ACC112 (cell line): ENCODE measurements around the gene RIPPLY1.

Experiments used
- H2AFZ ChIP-seq: fragments of 200-600 bp; sonication (generic); one replicate; pipeline ENCODE4 v1.6.0; 2017; ENCODE audit warnings: antibody characterized with exemption, low read length; ENCODE audit not compliant: unreplicated experiment
- H3K27ac ChIP-seq: fragments of 200-600 bp; sonication (generic); 2 replicates; pipeline ENCODE4 v1.5.1; 2014; ENCODE audit warnings: low read depth, mild to moderate bottlenecking, antibody characterized with exemption, low read length, moderate library complexity
- H3K27me3 ChIP-seq: fragments of 200-600 bp; sonication (generic); 2 replicates; pipeline ENCODE4 v1.6.1; 2014; ENCODE audit warnings: mild to moderate bottlenecking, antibody characterized with exemption, low read length, moderate library complexity, mixed read lengths; ENCODE audit not compliant: insufficient read depth
- H3K36me3 ChIP-seq: fragments of 200-600 bp; sonication (generic); 2 replicates; pipeline ENCODE4 v1.6.1; 2016; ENCODE audit warnings: mild to moderate bottlenecking, antibody characterized with exemption, low read length, moderate library complexity, mixed read lengths; ENCODE audit not compliant: insufficient read depth
- H3K4me1 ChIP-seq: fragments of 200-600 bp; sonication (generic); one replicate; pipeline ENCODE4 v1.6.1; 2016; ENCODE audit warnings: low read length, mixed read lengths; ENCODE audit not compliant: insufficient read depth, unreplicated experiment, control insufficient read depth
- H3K4me3 ChIP-seq: fragments of 200-600 bp; sonication (generic); 2 replicates; pipeline ENCODE4 v1.5.1; 2014; ENCODE audit warnings: mild to moderate bottlenecking, low read depth, low read length
- H3K79me2 ChIP-seq: fragments of 200-600 bp; sonication (generic); one replicate; pipeline ENCODE4 v1.6.0; 2016; ENCODE audit warnings: low read length; ENCODE audit not compliant: control insufficient read depth, unreplicated experiment, insufficient read depth

RIPPLY1 gene

DNA sequence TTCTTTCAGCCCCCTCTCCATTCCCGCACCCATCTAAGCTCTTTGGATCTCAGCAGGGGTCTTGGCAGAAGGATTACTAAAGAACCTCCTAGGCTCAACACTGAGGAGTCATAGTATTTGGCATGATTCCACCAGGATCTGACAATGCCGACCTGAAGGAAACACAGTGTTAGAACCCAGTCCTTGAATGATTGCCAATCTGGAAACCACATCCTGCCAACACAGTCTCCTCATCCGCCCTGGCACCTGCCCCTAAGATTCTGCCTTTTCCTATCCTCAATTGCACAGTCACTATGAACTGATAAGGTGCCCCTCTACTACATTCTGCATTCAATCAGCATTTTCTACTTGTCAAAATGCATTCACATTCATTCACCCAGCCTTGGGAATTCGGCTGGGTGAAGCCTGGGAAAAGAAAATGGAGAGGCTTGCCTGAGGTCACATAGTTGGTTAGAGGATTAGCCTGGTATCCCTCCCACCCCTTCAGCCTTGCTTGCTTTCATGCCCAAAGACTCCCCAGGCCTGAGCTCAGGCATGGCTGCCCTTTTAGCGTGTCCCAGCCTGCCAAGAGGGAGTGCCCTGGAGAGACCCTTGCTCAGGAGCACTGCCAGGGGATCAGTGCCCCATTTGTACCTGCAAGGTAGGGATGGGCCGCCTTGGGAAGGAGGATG is 14.8 kb upstream of the RIPPLY1 start:
- no peak overlapping the region for H3K27ac ChIP-seq
- H3K36me3 ChIP-seq, result no peaks in the 10 kb centered on the region
- no peak overlapping the region for H2AFZ ChIP-seq
- H3K4me3 ChIP-seq, result no peak overlapping the region
- no peaks in the 10 kb centered on the region for H3K79me2 ChIP-seq
- H3K27me3 ChIP-seq, result no peaks in the 10 kb centered on the region
- H3K4me1 ChIP-seq, result peaks cover 22% of the 10 kb centered on the region

GRCh38 chrX:106912864-106913263 is 9.7 kb upstream of the RIPPLY1 start:
- Histone ChIP-seq H3K36me3 (no peaks in the 10 kb centered on the region), H3K27ac (no peak overlapping the region), H3K27me3 (no peaks in the 10 kb centered on the region), H2AFZ (peak overlapping the region; percentile 56), H3K4me1 (peaks cover 20% of the 10 kb centered on the region), H3K4me3 (no peak overlapping the region), H3K79me2 (no peaks in the 10 kb centered on the region)

- Histone ChIP-seq H2AFZ (no peak overlapping the region), H3K36me3 (no peaks in the 10 kb centered on the region), H3K4me3 (no peak overlapping the region), H3K27me3 (no peaks in the 10 kb centered on the region), H3K27ac (no peak overlapping the region), H3K4me1 (no peaks in the 10 kb centered on the region), H3K79me2 (no peaks in the 10 kb centered on the region)
These were observed 3.2 kb upstream of the RIPPLY1 start for GRCh38 chrX:106906361-106906760.

- H3K27me3 ChIP-seq, result no peaks in the 10 kb centered on the region
- no peak overlapping the region for H3K4me3 ChIP-seq
- no peaks in the 10 kb centered on the region for H3K4me1 ChIP-seq
- no peak overlapping the region for H3K27ac ChIP-seq
- no peak overlapping the region for H2AFZ ChIP-seq
- no peaks in the 10 kb centered on the region for H3K36me3 ChIP-seq
- H3K79me2 ChIP-seq, result no peaks in the 10 kb centered on the region
These were observed 2.0 kb upstream of the RIPPLY1 start for GRCh38 chrX:106905064-106905708.

DNA sequence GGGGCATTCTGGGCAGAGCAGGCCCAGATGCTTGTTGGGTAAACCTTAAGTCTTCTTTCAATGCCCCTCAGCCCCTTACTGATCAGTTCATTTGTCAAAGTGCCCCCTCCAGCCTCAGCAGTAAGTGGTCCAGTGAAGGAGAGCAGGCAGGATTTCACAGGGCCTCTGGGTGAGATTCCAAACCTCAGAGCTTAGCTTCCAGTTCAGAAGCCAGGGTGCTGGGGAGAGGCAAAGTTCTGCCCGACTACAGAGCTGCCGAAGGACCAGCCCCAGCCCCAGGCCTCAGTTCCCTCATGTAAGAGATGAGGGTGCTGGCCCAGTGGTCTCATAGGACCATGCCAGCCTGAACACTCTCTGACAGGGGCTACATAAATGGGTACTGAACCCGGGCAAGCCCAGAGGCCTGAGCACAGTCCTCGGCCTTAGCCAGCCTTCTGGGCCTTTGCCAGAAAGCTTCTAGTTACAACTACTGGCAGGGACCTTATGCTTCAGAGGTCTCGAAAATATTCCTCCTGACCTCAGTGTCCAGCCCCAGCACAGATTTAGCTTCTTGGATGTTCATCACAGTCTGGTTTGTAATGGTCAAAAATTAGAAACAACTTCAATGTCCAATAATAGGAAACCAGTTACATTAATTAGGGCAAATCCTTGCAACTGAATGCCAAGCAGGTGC is 851 bp upstream of the RIPPLY1 start:
- H2AFZ ChIP-seq, result no peak overlapping the region
- no peak overlapping the region for H3K4me3 ChIP-seq
- H3K36me3 ChIP-seq, result no peaks in the 10 kb centered on the region
- H3K27me3 ChIP-seq, result no peaks in the 10 kb centered on the region
- no peak overlapping the region for H3K27ac ChIP-seq
- H3K79me2 ChIP-seq, result no peaks in the 10 kb centered on the region
- peaks cover 7% of the 10 kb centered on the region for H3K4me1 ChIP-seq

GRCh38 chrX:106902684-106903083 is 457 bp downstream of the RIPPLY1 start:
- peaks cover 12% of the 10 kb centered on the region for H3K4me1 ChIP-seq
- no peak overlapping the region for H3K4me3 ChIP-seq
- no peaks in the 10 kb centered on the region for H3K36me3 ChIP-seq
- H3K79me2 ChIP-seq, result no peaks in the 10 kb centered on the region
- no peak overlapping the region for H3K27ac ChIP-seq
- no peaks in the 10 kb centered on the region for H3K27me3 ChIP-seq
- H2AFZ ChIP-seq, result no peak overlapping the region

DNA sequence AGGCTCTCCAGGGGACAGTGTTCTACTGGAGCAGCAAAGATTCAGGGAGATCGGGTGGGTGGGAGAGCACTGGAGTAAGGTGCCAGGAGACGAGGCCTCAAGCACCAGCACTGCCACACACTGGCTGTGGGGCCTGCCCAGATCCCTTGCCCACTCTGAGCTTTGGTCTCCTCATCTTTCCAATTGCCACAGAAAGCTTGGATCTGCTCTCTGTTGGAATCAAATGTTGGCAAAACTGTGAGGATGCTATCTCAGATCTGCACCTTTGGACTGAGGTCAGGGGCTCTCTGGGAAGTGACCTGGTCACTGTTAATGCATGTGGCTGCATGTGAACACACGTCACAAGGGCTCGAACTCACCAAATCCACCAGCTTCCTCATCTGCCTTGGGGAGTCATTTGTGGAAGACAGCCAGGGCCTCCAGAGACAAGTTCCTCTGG is 1.3 kb downstream of the RIPPLY1 start:
- no peaks in the 10 kb centered on the region for H3K36me3 ChIP-seq
- H3K4me3 ChIP-seq, result no peak overlapping the region
- H3K4me1 ChIP-seq, result peaks cover 21% of the 10 kb centered on the region
- H3K27me3 ChIP-seq, result no peaks in the 10 kb centered on the region
- H3K27ac ChIP-seq, result no peak overlapping the region
- H3K79me2 ChIP-seq, result no peaks in the 10 kb centered on the region
- no peak overlapping the region for H2AFZ ChIP-seq

- no peak overlapping the region for H3K27ac ChIP-seq
These were observed 1.8 kb downstream of the RIPPLY1 start for GRCh38 chrX:106901341-106901740.

DNA sequence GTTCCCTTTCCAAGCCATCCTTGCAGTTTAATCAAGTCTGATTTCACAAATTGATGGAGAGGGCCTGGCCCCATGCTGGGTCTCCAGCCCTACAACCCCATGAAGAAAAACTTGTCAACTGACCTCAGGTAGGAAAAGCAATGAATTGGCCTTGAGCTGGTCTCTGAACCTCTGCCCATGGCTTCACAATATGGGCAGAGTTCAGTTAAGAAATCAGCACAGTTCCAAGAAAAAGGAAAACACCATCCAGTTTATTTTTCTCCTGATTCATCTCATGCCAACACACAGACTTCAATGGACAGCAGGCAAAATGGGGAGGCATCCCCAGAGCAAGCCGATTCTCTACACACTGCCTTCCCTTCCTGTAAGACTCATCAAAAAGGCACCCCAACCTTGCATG is 3.3 kb downstream of the RIPPLY1 start:
- Histone ChIP-seq H3K4me1 (peaks cover 36% of the 10 kb centered on the region), H3K27me3 (no peaks in the 10 kb centered on the region), H3K79me2 (no peaks in the 10 kb centered on the region), H2AFZ (no peak overlapping the region), H3K27ac (no peak overlapping the region), H3K4me3 (no peak overlapping the region), H3K36me3 (no peaks in the 10 kb centered on the region)

More at GRCh38 chrX:106901341-106901740, 1.8 kb downstream of the RIPPLY1 start:
- H3K4me3 ChIP-seq, result no peak overlapping the region
- peaks cover 21% of the 10 kb centered on the region for H3K4me1 ChIP-seq
- H3K79me2 ChIP-seq, result no peaks in the 10 kb centered on the region
- no peaks in the 10 kb centered on the region for H3K36me3 ChIP-seq
- H3K27me3 ChIP-seq, result no peaks in the 10 kb centered on the region
- H2AFZ ChIP-seq, result no peak overlapping the region

- Histone ChIP-seq H3K36me3 (no peaks in the 10 kb centered on the region), H3K4me3 (no peak overlapping the region), H3K79me2 (no peaks in the 10 kb centered on the region), H3K27me3 (no peaks in the 10 kb centered on the region), H2AFZ (no peak overlapping the region), H3K4me1 (peaks cover 40% of the 10 kb centered on the region), H3K27ac (no peak overlapping the region)
These were observed 3.9 kb downstream of the RIPPLY1 start for GRCh38 chrX:106899276-106899675.

GRCh38 chrX:106898462-106898861 is 4.7 kb downstream of the RIPPLY1 start:
- Histone ChIP-seq H3K4me1 (peaks cover 40% of the 10 kb centered on the region), H3K36me3 (no peaks in the 10 kb centered on the region), H3K4me3 (no peak overlapping the region), H3K27me3 (no peaks in the 10 kb centered on the region), H3K27ac (no peak overlapping the region), H2AFZ (no peak overlapping the region), H3K79me2 (no peaks in the 10 kb centered on the region)
